ENCODE results near the gene YIPF3.

YIPF3 gene

GRCh38 chr6:43468748-43469681 is 47.7 kb downstream of the YIPF3 start:
- 0 out of 2 replicates have a peak, but pooled peaks have one; percentile 20 for TF ChIP-seq YY1 (IDR thresholded peaks at IDR 0.05; ENCODE audit: low read depth)
- TF ChIP-seq EP300 (IDR thresholded peaks at IDR 0.05; ENCODE audit: borderline replicate concordance), result no peak
- TF ChIP-seq, protein P1, sequence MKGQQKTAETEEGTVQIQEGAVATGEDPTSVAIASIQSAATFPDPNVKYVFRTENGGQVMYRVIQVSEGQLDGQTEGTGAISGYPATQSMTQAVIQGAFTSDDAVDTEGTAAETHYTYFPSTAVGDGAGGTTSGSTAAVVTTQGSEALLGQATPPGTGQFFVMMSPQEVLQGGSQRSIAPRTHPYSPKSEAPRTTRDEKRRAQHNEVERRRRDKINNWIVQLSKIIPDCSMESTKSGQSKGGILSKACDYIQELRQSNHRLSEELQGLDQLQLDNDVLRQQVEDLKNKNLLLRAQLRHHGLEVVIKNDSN (IDR thresholded peaks at IDR 0.05), result no peak

GRCh38 chr6:43468240-43468639 is 48.5 kb downstream of the YIPF3 start:
- no peak for TF ChIP-seq ZBTB7A (IDR thresholded peaks at IDR 0.05; ENCODE audit: low read depth)
- TF ChIP-seq, protein P2, sequence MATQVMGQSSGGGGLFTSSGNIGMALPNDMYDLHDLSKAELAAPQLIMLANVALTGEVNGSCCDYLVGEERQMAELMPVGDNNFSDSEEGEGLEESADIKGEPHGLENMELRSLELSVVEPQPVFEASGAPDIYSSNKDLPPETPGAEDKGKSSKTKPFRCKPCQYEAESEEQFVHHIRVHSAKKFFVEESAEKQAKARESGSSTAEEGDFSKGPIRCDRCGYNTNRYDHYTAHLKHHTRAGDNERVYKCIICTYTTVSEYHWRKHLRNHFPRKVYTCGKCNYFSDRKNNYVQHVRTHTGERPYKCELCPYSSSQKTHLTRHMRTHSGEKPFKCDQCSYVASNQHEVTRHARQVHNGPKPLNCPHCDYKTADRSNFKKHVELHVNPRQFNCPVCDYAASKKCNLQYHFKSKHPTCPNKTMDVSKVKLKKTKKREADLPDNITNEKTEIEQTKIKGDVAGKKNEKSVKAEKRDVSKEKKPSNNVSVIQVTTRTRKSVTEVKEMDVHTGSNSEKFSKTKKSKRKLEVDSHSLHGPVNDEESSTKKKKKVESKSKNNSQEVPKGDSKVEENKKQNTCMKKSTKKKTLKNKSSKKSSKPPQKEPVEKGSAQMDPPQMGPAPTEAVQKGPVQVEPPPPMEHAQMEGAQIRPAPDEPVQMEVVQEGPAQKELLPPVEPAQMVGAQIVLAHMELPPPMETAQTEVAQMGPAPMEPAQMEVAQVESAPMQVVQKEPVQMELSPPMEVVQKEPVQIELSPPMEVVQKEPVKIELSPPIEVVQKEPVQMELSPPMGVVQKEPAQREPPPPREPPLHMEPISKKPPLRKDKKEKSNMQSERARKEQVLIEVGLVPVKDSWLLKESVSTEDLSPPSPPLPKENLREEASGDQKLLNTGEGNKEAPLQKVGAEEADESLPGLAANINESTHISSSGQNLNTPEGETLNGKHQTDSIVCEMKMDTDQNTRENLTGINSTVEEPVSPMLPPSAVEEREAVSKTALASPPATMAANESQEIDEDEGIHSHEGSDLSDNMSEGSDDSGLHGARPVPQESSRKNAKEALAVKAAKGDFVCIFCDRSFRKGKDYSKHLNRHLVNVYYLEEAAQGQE (IDR thresholded peaks at IDR 0.05; ENCODE audit: low read depth), result no peak
- no peak for TF ChIP-seq YY1 (IDR thresholded peaks at IDR 0.05; ENCODE audit: low read depth)
- TF ChIP-seq FOXM1 (IDR thresholded peaks at IDR 0.05; ENCODE audit: borderline replicate concordance, low read depth), result no peak
- no peak for TF ChIP-seq TEAD4 (IDR thresholded peaks at IDR 0.05)
- TF ChIP-seq, protein P1 (IDR thresholded peaks at IDR 0.05), result no peak
- no peak for TF ChIP-seq TAF1 (IDR thresholded peaks at IDR 0.05; ENCODE audit: low read depth)
- no peak for TF ChIP-seq CEBPB (IDR thresholded peaks at IDR 0.05)
- no peak for TF ChIP-seq EP300 (IDR thresholded peaks at IDR 0.05; ENCODE audit: borderline replicate concordance)
- no peak for TF ChIP-seq EGR1 (IDR thresholded peaks at IDR 0.05)
- TF ChIP-seq CREB1 (IDR thresholded peaks at IDR 0.05; ENCODE audit: low read depth), result no peak
- TF ChIP-seq NFIC (IDR thresholded peaks at IDR 0.05), result no peak
- TF ChIP-seq TCF12 (IDR thresholded peaks at IDR 0.05; ENCODE audit: low read depth), result no peak

DNA sequence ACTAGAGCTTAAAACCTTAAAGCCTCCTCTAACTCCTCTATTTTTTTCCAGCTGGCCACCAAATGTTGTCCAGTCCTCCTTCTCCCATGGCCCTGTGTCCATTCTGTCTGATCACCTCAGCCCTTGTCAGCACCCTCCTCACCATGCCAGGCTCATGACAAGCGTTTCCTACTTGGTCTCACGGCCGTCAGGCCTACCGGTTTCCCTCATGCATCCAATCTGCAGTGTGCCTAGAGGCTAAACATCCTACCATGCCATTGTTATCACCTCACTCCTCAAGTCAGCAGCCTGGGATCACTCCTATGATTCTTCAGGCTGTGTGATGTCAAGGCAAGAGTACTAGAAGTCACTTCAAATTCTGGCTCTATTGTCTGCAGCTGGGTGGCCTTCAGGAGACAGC is 49.0 kb downstream of the YIPF3 start:
- TF ChIP-seq TCF12 (IDR thresholded peaks at IDR 0.05; ENCODE audit: low read depth) (no peak), FOXM1 (IDR thresholded peaks at IDR 0.05; ENCODE audit: borderline replicate concordance, low read depth) (no peak), YY1 (IDR thresholded peaks at IDR 0.05; ENCODE audit: low read depth) (no peak), CEBPB (IDR thresholded peaks at IDR 0.05) (no peak), TEAD4 (IDR thresholded peaks at IDR 0.05) (no peak), NFIC (IDR thresholded peaks at IDR 0.05) (no peak), MAX (IDR thresholded peaks at IDR 0.05) (no peak)
- TF ChIP-seq, protein P1 (IDR thresholded peaks at IDR 0.05), result no peak

DNA sequence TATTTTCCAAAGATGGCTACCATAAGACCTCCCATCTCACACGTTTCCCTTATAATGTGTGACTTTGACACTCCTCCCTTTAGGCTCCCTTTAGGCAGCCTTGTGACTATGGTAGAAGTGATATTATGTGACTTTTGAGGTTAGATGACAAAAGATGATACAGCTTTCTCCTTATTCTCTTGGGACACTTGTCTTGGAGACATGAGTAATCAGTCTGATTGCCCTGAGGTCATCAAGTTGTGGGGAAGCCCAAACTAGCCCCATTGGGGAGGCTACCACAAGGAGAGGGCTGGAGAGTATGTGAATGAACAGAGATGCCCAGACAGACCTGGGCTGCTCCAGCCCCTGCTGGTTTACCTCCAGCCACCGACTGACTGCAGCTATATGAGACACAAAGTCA is 50.8 kb downstream of the YIPF3 start:
- TF ChIP-seq EP300 (IDR thresholded peaks at IDR 0.05; ENCODE audit: borderline replicate concordance), result no peak
- no peak for TF ChIP-seq ZBTB7A (IDR thresholded peaks at IDR 0.05; ENCODE audit: low read depth)
- TF ChIP-seq MAX (IDR thresholded peaks at IDR 0.05), result no peak
- TF ChIP-seq FOXM1 (IDR thresholded peaks at IDR 0.05; ENCODE audit: borderline replicate concordance, low read depth), result no peak
- no peak for TF ChIP-seq EGR1 (IDR thresholded peaks at IDR 0.05)
- no peak for TF ChIP-seq CREB1 (IDR thresholded peaks at IDR 0.05; ENCODE audit: low read depth)
- no peak for TF ChIP-seq TEAD4 (IDR thresholded peaks at IDR 0.05)
- TF ChIP-seq YY1 (IDR thresholded peaks at IDR 0.05; ENCODE audit: low read depth), result no peak
- no peak for TF ChIP-seq NFIC (IDR thresholded peaks at IDR 0.05)

GRCh38 chr6:43464337-43464736 is 52.4 kb downstream of the YIPF3 start:
- TF ChIP-seq MAX (IDR thresholded peaks at IDR 0.05), result no peak
- TF ChIP-seq ZBTB7A (IDR thresholded peaks at IDR 0.05; ENCODE audit: low read depth), result no peak
- TF ChIP-seq RAD21 (IDR thresholded peaks at IDR 0.05; ENCODE audit: low read depth), result no peak

GRCh38 chr6:43461936-43462335 is 54.8 kb downstream of the YIPF3 start:
- TF ChIP-seq, protein P2 (IDR thresholded peaks at IDR 0.05; ENCODE audit: low read depth), result no peak
